Cardiac fibroblast (primary cell): Measurements from ENCODE around the gene EGFL7.

Experiments used
- DNase-seq, 2 donors: peaks; one replicate each; pipeline versions ENCODE4 v3.0.0 to v3.0.0-alpha.2; 2010; ENCODE audit warnings: low read depth in 2 of 2
- H3K4me3 ChIP-seq, 2 donors: replicated peaks in 1 of 2; 1 replicate in 1 of 2; 2 replicates in 1 of 2; pipeline ENCODE4 v1.5.1; 2011; ENCODE audit warnings: low read depth in 2 of 2, low read length in 2 of 2, mild to moderate bottlenecking in 2 of 2, moderate library complexity in 1 of 2
- CTCF ChIP-seq: IDR thresholded peaks from one replicate; pipeline ENCODE4 v1.5.1; 2011; ENCODE audit warnings: low read depth, mild to moderate bottlenecking, low read length, inconsistent platforms

The EGFL7 gene

GRCh38 chr9:136657974-136658848, 4.5 kb upstream of the EGFL7 start:
- no peak for DNase-seq
- TF ChIP-seq CTCF = no peak
- no peak overlapping the region for H3K4me3 ChIP-seq

- DNase-seq = no peak
- H3K4me3 ChIP-seq = no peak overlapping the region
- TF ChIP-seq CTCF = no peak
Observed at GRCh38 chr9:136658849-136659535, 3.7 kb upstream of the EGFL7 start.

- no peak overlapping the region for H3K4me3 ChIP-seq
- no peak for TF ChIP-seq CTCF
- DNase-seq = no peak
Observed at GRCh38 chr9:136659861-136660784, 2.6 kb upstream of the EGFL7 start.

GRCh38 chr9:136660971-136661550, 1.7 kb upstream of the EGFL7 start:
- DNase-seq = no peak

GRCh38 chr9:136661641-136662325, 933 bp upstream of the EGFL7 start:
- no peak for DNase-seq
- no peak overlapping the region for H3K4me3 ChIP-seq
- no peak for TF ChIP-seq CTCF

More at GRCh38 chr9:136660971-136661550, 1.7 kb upstream of the EGFL7 start:
- no peak for TF ChIP-seq CTCF
- no peak overlapping the region for H3K4me3 ChIP-seq

- no peak for DNase-seq
- no peak for TF ChIP-seq CTCF
- no peak overlapping the region for H3K4me3 ChIP-seq
Observed at GRCh38 chr9:136662326-136662655, 425 bp upstream of the EGFL7 start.
